ENCODE results near the gene LSM5. TPM values are rescaled to one million over a fixed set of nuclear protein-coding genes. Genes with fewer than 3 reads are reported as not detected.

Gene LSM5
- total RNA-seq, 1 experiment from 2014 or later, result 87.3 TPM

DNA sequence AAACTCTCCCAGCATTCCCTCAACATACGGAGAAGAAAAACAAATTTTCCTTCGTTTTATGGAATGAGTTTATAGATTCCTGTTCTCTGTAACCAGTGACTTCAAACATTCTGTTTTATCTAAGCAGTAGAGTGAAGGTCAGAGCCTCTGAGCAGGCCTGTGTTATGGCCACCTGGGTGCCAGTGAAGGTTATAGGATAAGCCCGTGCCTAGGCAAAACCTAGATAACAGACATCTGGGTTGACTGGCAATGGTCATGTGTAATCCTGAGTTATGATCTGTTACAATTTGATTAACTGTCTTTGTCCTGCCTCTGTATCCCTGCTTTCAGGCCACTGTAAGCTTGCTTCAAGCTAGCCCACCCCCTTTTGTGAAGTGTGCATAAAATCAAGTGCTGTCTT lies 8.3 kb downstream of the LSM5 start:
- Mint-ChIP-seq H3K9me3 (ENCODE audit: unreplicated experiment) (no peaks in the 10 kb centered on the region), H3K27me3 (ENCODE audit: insufficient read depth, unreplicated experiment) (no peaks in the 10 kb centered on the region), H3K4me1 (ENCODE audit: insufficient read depth, unreplicated experiment) (no peaks in the 10 kb centered on the region), H3K4me3 (ENCODE audit: unreplicated experiment) (no peak overlapping the region), H3K27ac (ENCODE audit: low read depth, unreplicated experiment) (no peak overlapping the region), H3K36me3 (ENCODE audit: insufficient read depth, unreplicated experiment) (peaks cover 15% of the 10 kb centered on the region)
- BruUV-seq (replicated peaks), result no TSS peak
- intact Hi-C loops (cut with micrococcal nuclease), result no loop called here
- CTCF ChIA-PET, result interaction anchor here (0.6 to 9.2 kb wide), 2 partner anchors 152 to 273 kb away, joined by 4 to 176 read pairs; no protein-coding TSS in a partner anchor
- no peak for TF ChIP-seq CTCF (IDR thresholded peaks at IDR 0.05; ENCODE audit: unreplicated experiment)
- POLR2A ChIA-PET, result no interaction called here
- DNase-seq (ENCODE audit: unreplicated experiment), result no peak

- H3K9me3 Mint-ChIP-seq (ENCODE audit: unreplicated experiment), result no peaks in the 10 kb centered on the region
- POLR2A ChIA-PET, result no interaction called here
- CTCF ChIA-PET, result interaction anchor here (9.2 kb wide), 1 partner anchor 272 kb away, joined by 176 read pairs; no protein-coding TSS in a partner anchor
- TF ChIP-seq CTCF (IDR thresholded peaks at IDR 0.05; ENCODE audit: unreplicated experiment), result no peak
- DNase-seq (ENCODE audit: unreplicated experiment), result no peak
- no peaks in the 10 kb centered on the region for H3K4me1 Mint-ChIP-seq (ENCODE audit: insufficient read depth, unreplicated experiment)
- H3K4me3 Mint-ChIP-seq (ENCODE audit: unreplicated experiment), result no peak overlapping the region
- H3K27me3 Mint-ChIP-seq (ENCODE audit: insufficient read depth, unreplicated experiment), result no peaks in the 10 kb centered on the region
- peaks cover 15% of the 10 kb centered on the region for H3K36me3 Mint-ChIP-seq (ENCODE audit: insufficient read depth, unreplicated experiment)
- BruUV-seq (replicated peaks), result no TSS peak
- H3K27ac Mint-ChIP-seq (ENCODE audit: low read depth, unreplicated experiment), result no peak overlapping the region
- intact Hi-C loops (cut with micrococcal nuclease), result no loop called here
These were observed 9.0 kb downstream of the LSM5 start for GRCh38 chr7:32481176-32481575.

GRCh38 chr7:32479574-32480200 lies 10.5 kb downstream of the LSM5 start:
- POLR2A ChIA-PET, result interaction anchor here (0.6 to 1.0 kb wide), 4 partner anchors 10 to 269 kb away, joined by 3 to 6 read pairs (median 4); partner anchors contain the start of gene LSM5
- CTCF ChIA-PET, result interaction anchor here (0.6 to 9.2 kb wide), 47 partner anchors 9 to 1996 kb away, joined by 3 to 176 read pairs (median 4); partner anchors contain the start of gene LSM5
- no peaks in the 10 kb centered on the region for H3K27me3 Mint-ChIP-seq (ENCODE audit: insufficient read depth, unreplicated experiment)

GRCh38 chr7:32477649-32477980 lies 12.6 kb downstream of the LSM5 start:
- no peaks in the 10 kb centered on the region for H3K9me3 Mint-ChIP-seq (ENCODE audit: unreplicated experiment)
- H3K4me1 Mint-ChIP-seq (ENCODE audit: insufficient read depth, unreplicated experiment), result peaks cover 13% of the 10 kb centered on the region
- ChIA-PET POLR2A (interaction anchor here (1.4 kb wide), 1 partner anchor 12 kb away, joined by 4 read pairs; the partner anchor contains the start of gene LSM5), CTCF (interaction anchor here (0.5 to 9.2 kb wide), 6 partner anchors 12 to 421 kb away, joined by 3 to 176 read pairs (median 4); partner anchors contain the start of gene LSM5)
- H3K27me3 Mint-ChIP-seq (ENCODE audit: insufficient read depth, unreplicated experiment), result no peaks in the 10 kb centered on the region
- H3K27ac Mint-ChIP-seq (ENCODE audit: low read depth, unreplicated experiment), result no peak overlapping the region
- no peaks in the 10 kb centered on the region for H3K36me3 Mint-ChIP-seq (ENCODE audit: insufficient read depth, unreplicated experiment)
- H3K4me3 Mint-ChIP-seq (ENCODE audit: unreplicated experiment), result no peak overlapping the region
- DNase-seq (ENCODE audit: unreplicated experiment), result no peak
- BruUV-seq (replicated peaks), result no TSS peak
- TF ChIP-seq CTCF (IDR thresholded peaks at IDR 0.05; ENCODE audit: unreplicated experiment), result no peak
- intact Hi-C loops (cut with micrococcal nuclease), result no loop called here

More at GRCh38 chr7:32479574-32480200, 10.5 kb downstream of the LSM5 start:
- Mint-ChIP-seq H3K4me3 (ENCODE audit: unreplicated experiment) (no peak overlapping the region), H3K9me3 (ENCODE audit: unreplicated experiment) (no peaks in the 10 kb centered on the region), H3K36me3 (ENCODE audit: insufficient read depth, unreplicated experiment) (peaks cover under 1% of the 10 kb centered on the region), H3K4me1 (ENCODE audit: insufficient read depth, unreplicated experiment) (peaks cover 9% of the 10 kb centered on the region), H3K27ac (ENCODE audit: low read depth, unreplicated experiment) (no peak overlapping the region)
- BruUV-seq (replicated peaks), result no TSS peak
- TF ChIP-seq CTCF (IDR thresholded peaks at IDR 0.05; ENCODE audit: unreplicated experiment), result peak; percentile 85
- DNase-seq (ENCODE audit: unreplicated experiment), result peak; percentile 63
- intact Hi-C loops (cut with micrococcal nuclease), result loop anchor here (1.0 to 2.0 kb wide), 3 partner anchors 133 to 735 kb away; no protein-coding TSS in a partner anchor
